GM12864 (cell line): Measurements from ENCODE around the gene RLIM.
"Not testable (repeated sequence)": the region's sequence is repeated elsewhere in the genome, so short reads cannot be mapped to it uniquely, and the experiment has no call there.

Source experiments
- DNase-seq: peaks from one replicate; pipeline ENCODE4 v3.0.0-alpha.2; 2011; ENCODE audit warnings: low read depth
- H3K4me3 ChIP-seq: 2 replicates; pipeline ENCODE4 v1.5.1; 2011; ENCODE audit warnings: mild to moderate bottlenecking, low read depth, low read length, control low read depth
- TF ChIP-seq, protein P1 (sequence below): IDR thresholded peaks from 2 replicates; pipeline ENCODE4 v1.5.1; 2011; ENCODE audit warnings: low read depth, mild to moderate bottlenecking, moderate library complexity, low read length, control low read depth, inconsistent platforms; ENCODE audit errors: missing control alignments

The RLIM gene, protein sequence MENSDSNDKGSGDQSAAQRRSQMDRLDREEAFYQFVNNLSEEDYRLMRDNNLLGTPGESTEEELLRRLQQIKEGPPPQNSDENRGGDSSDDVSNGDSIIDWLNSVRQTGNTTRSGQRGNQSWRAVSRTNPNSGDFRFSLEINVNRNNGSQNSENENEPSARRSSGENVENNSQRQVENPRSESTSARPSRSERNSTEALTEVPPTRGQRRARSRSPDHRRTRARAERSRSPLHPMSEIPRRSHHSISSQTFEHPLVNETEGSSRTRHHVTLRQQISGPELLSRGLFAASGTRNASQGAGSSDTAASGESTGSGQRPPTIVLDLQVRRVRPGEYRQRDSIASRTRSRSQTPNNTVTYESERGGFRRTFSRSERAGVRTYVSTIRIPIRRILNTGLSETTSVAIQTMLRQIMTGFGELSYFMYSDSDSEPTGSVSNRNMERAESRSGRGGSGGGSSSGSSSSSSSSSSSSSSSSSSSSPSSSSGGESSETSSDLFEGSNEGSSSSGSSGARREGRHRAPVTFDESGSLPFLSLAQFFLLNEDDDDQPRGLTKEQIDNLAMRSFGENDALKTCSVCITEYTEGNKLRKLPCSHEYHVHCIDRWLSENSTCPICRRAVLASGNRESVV

DNA sequence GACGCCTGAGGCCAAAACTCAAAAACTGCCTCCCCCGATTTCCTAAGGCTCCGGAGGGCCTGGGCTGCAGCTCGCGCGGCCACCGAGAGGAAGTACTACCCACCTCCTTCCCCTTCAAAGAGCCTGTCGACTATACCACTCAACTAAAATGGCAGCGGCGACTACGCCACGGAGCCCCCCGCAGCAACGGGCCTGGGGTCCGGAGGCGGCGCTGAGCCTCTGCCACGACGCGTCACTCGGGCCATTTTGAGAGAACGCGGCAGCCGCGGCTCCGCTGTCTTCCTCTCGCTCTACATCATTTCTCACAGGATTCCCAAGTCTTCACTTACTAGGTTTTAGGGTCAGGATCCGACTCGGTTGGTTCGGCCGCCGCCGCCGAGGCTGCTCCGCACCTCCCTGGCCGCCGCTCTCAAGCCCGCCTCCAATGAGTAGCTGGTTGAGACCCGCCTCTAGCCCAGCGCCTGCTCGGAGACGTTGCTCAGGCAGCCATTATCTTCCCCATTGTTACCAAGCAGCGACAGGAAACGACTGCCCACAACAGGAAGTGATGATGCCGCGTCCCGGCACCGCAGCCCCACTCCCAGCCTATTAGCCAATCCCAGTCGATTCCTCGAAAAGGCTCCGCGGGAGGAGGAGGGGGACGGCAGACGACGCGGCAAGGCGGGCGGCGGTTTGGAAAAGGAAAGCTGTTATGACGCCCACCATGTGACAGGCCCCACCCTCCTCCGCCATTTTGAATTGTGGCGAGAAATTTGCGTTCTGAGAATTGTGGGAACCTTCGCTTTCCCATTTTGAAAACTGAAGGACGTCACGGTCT is at the start of gene RLIM:
RLIM (minus strand) TSS at position 532 of the 817 bp plus-strand sequence. CDS start 18,647 bp downstream, outside the sequence.
- DNase-seq: peak; percentile 85
- H3K4me3 ChIP-seq: peak within 1 kb of the TSS; percentile 85
- TF ChIP-seq, protein P1, sequence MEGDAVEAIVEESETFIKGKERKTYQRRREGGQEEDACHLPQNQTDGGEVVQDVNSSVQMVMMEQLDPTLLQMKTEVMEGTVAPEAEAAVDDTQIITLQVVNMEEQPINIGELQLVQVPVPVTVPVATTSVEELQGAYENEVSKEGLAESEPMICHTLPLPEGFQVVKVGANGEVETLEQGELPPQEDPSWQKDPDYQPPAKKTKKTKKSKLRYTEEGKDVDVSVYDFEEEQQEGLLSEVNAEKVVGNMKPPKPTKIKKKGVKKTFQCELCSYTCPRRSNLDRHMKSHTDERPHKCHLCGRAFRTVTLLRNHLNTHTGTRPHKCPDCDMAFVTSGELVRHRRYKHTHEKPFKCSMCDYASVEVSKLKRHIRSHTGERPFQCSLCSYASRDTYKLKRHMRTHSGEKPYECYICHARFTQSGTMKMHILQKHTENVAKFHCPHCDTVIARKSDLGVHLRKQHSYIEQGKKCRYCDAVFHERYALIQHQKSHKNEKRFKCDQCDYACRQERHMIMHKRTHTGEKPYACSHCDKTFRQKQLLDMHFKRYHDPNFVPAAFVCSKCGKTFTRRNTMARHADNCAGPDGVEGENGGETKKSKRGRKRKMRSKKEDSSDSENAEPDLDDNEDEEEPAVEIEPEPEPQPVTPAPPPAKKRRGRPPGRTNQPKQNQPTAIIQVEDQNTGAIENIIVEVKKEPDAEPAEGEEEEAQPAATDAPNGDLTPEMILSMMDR: no peak

DNA sequence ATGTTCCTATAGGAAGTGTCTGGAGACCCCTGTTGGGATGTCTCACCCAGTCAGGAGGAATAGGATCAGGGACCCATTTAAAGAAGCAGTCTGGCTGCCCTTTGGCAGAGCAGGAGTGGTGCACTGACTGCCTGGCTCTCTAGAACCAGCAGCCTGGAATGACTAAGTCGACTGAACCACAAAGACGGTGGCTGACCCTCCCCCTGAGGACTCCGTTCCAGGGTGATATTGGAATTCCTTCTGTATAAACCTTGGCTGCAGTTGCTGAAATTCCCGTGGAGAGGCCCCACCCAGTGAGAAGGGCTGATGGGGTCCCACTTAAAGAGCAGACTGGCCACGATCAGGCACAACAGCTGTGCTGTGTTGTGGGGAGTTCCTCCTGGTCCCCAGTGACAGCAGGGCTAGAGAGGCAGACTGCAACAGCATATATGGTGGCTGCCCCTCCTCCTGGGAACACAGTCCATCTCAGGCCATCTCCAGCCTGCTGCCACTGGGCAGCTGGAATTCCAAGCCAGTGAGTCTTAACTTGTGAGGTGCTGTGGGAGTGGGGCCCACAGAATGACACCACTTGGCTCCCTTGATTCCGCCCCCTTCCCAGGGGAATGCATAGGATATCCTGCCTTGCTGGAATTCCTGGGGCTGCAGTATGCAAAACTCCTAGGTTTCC is 41.8 kb upstream of the RLIM start:
- TF ChIP-seq, protein P1: no peak
- DNase-seq: no peak

GRCh38 chrX:74654953-74655352 is 40.5 kb upstream of the RLIM start:
- not testable (repeated sequence) for DNase-seq, H3K4me3 ChIP-seq

More for the DNA sequence above, 41.8 kb upstream of the RLIM start:
- H3K4me3 ChIP-seq: no peak overlapping the region

GRCh38 chrX:74636749-74637314 is 22.4 kb upstream of the RLIM start:
- no peak for DNase-seq
- H3K4me3 ChIP-seq: no peak overlapping the region
- TF ChIP-seq, protein P1: no peak

DNA sequence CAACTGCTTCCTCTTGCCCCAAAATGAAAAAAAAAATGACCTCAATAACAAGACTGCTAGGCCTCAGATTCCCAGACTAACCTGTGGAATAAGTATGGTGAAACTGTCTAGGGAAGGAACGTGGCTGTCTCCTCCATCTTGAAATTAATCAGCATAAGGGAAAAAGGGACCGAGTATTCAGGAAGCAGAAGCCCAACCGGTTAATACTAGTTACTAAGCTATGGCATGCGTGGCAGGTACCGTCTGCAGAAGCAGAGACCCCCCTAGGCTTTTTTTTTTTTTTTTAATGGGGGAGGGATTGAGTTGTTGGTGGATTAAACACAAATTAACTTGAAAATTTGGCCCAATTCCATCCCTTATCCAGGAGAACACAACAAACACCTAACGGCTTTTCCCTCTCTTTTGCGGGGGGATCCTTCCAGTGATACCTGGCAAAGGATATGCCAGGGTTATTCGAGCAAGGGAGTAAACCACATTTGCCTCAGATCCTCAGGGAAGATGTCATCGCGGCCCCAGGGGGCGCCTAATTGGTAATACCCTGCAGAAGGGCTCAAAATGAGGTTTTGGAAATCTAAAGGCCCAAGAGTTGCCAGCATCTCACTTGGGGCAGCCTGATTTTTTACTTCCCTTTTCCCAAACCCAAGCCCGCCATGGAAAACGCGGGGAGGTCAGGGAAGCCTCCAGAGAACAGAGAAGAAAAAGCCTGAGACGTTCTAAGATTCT is 893 bp downstream of the RLIM start:
- DNase-seq: no peak
- H3K4me3 ChIP-seq: peak overlapping the region; percentile 85
- TF ChIP-seq, protein P1: no peak

DNA sequence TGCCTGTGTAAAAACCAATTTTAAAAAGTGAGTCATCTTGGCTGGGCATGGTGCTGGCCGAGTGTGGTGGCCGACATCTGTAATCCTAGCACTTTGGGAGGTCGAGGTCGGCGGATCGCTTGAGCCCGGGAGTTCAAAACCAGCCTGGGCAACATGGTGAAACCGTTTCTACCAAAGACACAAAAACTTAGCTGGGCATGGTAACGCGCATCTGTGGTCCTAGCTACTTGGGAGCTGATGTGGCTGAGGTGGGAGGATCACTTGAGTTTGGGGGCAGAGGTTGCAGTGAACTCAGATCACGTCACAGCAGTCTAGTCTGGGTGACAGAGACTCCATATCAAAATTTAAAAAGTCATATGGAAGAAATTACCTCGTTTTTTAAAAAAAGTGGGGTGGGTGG is 7.6 kb downstream of the RLIM start:
- no peak overlapping the region for H3K4me3 ChIP-seq
- TF ChIP-seq, protein P1: no peak
- DNase-seq: no peak
